GM21619 (cell line): Measurements from ENCODE around the gene ATP23.

ENCODE experiments used
- ATAC-seq: cut with Tn5 transposase; IDR thresholded peaks from one replicate; pipeline ENCODE4 v1.9.1; 2021; ENCODE audit not compliant: unreplicated experiment

Gene ATP23

DNA sequence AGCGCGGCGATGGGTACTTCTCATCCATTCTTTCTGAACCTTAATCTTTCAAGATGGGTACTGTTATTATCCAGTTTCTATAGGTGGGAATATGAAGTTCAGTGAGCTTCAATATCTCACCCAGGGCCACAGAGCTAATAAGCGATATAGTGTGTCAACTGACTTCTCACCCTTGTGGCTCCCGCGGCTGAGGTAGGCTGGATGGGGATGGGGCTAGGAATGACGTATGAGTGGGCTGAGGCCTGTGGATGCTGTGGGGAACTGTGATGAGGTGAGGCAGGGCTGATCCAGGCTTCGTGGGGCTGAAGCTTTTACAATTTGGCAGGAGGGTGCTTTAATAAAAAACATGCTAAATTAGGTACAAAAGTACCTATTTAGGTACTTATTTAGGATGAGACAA is 32.9 kb upstream of the ATP23 start:
- no peak for ATAC-seq

DNA sequence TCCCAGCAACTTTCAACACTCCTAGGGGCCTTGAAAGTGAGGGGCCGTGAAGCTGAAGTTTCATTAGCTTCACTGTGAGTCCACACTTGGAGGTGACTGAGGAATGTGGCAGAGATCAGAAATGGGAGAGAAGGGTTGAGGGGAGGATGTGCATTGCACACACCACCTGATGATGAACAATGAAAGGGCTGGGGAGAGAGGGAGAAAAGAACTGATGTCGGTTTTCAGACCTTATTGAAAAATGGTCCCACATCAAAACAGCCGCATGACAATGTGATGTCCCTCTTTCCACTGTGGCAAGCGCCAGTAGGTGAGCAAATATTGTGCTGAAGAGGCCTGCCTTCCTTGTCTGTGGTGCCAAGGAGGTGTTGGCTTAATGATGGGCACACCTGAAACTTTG is 32.3 kb upstream of the ATP23 start:
- ATAC-seq = no peak

DNA sequence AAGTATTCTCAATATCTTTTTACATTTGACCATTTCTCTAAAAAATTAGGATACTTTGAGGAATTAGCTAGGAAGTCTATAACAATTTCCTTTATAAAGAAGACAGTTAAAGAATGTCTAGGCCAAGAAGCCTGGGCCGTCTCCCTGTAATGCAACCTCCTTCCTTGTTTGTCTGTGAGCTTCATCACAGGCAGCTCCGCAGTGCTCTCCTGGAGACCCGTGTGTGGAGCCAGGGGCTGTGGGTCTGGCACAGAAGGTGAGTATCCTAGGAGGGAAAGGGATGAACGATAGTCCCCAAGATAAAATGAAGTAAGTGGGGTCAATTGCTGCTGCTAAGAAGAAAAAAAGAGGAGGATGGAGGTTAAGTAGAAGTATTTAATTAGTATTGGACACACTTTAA is 31.8 kb upstream of the ATP23 start:
- no peak for ATAC-seq

DNA sequence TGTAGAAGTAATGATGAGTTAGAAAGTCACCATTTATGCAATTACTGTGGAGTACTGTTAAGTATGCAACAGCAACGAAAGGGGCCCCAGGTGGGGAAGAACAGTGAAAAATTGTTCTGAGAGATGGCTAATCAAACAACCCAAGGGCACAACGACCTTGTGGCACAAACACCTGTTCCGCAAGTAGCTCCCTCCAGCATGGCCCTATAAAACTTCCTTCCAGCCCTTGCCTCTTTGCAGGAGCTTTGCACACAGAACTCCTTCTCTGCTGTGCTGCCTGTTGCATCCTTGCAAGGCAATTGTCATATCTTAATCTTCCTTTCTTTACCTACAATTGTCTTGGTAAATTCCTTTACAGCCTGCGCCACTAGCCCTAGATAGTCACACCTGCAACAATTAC is 23.2 kb upstream of the ATP23 start:
- ATAC-seq = no peak

DNA sequence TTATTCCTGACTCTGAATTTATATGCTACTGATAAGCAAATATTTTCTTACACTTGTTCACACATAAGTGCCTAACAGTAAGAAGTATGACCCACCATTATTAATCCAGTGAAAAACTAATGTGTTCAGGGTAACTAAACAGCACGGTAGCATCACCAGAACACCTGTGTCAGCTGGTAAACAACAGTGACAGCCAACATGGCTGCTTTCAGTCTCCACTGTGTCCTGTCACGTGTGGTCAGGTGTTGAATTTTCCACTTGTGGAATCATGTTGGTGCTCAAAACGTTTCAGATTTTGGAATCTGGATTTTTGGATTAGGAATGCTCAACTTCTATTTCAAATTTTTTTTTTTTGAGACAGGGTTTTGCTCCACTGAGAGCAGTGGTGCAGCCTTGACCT is 14.3 kb upstream of the ATP23 start:
- no peak for ATAC-seq

DNA sequence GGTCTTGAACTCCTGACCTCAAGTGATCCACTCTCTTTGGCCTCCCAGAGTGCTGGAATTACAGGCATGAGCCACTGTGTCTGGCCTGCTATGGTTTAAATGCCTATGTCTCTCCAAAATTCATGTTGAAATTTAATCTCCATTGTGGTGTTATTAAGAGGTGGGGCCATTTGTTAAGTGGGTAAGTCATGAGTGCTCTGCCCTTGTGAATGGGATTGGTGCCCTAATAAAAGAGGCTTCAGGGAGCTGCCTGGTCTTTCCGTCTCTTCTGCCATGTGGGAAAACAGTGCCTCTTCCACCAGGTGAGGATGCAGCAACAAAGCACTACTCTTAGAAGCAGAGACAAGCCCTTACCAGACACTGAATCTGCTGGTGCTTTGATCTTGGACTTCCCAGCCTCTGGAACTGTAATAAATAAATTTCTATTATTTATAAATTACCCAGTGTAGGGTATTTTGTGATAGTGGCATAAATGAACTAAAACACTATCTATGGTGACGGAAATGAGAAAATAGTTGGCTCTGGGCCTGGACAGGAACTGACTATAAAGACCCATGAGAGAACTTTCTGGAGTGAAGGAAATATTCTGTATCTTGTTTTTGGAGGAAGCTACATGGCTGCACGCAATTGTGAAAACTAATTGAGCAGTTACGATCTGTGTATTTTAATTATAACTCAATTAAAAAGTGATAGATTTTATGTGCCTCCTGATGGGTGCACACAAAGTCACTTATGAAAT is 12.1 kb upstream of the ATP23 start:
- ATAC-seq = no peak

DNA sequence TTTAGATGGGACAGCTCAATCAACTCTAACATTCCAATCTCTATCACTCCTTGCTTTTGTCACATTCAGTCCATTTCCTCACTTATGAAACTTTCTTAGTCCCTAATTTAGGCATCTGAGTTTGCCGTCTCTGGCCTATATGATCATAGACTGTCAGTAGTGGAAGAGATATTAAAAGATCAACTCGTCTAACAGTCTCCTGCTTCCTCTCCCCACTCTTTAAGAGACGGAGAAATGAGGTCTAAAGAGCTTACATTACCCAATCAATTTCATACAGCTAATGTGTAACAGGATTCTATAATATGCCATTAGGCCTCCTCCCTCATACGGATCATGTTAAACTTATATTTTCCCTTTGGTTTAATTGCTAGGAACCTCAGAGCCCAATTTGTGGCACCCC is 6.5 kb upstream of the ATP23 start:
- no peak for ATAC-seq

DNA sequence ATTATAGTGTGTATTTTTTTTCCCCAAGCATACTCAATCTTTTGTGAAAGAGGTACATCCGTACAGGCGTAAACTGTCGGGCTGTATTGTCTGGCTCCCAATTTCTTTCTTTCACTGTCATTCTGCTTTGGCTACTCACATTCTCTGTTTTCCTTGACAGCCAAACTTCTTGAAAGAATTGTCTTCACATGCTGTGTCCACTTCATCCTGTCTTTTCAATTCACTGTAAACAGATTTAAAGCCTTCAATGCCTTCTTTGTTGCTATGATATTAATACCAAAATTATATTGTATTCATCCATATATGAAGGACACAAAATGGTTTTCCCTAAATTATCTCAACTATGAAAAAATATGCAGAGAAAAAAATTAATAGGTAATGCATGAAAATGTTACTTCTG is 6.0 kb upstream of the ATP23 start:
- no peak for ATAC-seq

DNA sequence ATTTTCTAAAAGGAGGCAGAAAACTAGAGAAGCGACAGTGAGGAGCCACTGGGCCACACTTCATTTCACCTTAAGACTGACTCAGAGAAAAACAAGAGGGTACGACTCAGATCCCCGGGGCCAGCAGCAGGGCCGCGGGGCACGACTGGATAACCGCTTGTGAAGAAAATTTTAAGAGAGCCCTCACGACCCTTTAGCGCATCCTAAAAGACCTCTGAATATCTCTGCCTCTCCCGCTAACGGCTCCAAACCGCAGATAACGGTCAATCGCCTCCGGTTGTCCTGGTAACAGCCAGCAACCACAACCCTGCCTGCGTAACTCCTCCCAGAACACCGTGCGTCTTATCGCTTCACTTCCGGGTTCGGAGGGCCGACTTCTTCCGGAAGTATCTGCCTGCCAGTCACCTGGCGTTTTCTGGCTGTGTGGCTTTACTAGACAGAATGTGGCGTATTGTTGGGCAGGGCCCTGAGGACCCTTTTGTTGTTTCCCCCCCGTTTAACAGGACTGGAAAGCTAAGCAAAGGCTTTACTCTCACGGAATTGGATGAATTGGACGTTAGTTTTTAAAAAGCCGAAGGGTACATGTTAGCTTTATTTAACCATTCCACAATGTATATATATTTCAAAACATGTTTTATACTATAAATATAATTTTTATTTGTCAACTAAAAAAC is 5.4 kb upstream of the ATP23 start:
- peak; percentile 99 for ATAC-seq

DNA sequence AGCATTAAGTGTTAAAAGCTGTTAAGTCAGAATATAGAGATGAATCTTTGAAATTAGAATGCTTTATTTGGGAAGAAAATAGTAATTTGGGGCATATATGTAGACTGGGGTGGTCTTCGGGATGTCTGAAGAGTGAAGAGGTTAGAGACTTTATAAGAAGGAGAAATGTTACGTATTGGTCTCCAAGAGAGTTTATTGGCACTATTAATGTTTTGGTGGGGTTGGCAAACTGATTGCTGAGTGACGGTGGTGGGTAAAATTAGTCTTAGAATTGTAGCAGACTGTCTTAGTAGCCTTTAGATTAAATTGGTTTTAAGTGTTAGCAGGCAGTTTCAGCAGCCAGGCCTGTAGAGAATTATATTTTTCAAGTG is 4.9 kb upstream of the ATP23 start:
- ATAC-seq = no peak

DNA sequence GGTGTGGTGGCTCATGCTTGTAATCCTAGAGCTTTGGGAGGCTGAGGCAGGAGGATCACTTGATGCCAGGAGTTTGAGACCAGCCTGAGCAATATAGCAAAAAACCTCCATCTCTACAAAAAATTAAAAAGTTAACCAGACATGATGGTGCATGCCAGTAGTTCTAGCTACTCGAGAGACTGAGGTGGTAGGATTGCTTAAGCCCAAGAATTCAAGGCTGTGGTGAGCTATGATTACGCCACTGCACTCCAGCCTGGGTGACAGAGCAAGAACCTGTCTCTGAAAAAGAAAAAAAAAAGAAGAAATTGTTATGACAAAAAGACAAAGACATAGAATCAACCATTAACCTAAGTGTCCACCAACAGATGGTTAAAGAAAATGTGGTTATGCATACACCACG is 2.1 kb upstream of the ATP23 start:
- no peak for ATAC-seq

DNA sequence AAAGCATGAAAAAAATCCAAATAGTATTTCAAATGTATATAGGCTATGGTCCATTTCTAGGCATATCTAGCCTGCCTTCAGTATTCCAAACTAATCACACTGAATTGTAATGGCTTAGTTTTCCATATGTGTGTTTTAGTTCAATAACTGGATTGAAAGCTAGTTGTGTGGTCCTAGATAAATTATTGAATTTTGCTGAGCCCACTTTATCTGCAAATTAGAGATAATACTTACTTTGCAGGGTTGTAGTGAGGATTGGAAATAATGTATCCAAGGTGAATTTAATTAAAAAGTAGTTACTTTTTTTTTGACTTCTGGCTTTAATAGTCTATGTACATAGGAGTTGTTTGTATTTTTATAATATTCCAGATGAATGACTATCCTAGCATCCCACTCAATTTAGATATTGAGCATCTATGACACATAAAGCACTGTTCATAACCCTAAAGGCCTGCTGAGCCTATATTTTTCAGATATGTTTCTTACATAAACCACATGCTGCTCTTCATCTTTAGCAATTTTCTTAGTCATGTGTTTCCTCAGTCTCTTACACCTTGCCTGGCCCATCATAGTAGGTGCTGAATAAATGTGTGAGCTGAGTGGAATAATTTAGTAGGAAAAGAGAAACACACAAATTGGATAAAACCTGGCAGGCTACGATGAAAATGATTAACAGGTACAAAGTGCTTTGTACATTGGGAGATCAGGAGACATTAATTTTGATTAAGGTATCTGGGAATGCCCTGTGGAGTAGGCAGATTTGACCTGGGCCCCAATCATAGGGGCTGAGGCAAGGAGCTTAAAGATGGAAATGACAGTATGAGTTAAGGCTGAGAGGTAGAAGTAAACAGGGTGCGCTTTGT is 1.1 kb upstream of the ATP23 start:
- ATAC-seq = no peak

DNA sequence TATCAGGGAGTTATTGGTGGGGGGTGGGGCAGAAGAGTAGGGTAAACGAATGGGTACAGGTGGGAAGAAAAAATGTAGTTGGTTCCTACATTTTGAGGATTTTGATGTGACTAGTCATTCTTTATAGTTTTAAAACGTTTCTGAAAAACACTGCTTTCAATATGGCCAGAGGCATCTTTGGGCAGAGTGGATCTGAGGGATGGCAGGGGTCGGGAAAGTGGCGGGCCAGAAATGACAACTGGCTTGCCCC is 527 bp upstream of the ATP23 start:
- no peak for ATAC-seq

DNA sequence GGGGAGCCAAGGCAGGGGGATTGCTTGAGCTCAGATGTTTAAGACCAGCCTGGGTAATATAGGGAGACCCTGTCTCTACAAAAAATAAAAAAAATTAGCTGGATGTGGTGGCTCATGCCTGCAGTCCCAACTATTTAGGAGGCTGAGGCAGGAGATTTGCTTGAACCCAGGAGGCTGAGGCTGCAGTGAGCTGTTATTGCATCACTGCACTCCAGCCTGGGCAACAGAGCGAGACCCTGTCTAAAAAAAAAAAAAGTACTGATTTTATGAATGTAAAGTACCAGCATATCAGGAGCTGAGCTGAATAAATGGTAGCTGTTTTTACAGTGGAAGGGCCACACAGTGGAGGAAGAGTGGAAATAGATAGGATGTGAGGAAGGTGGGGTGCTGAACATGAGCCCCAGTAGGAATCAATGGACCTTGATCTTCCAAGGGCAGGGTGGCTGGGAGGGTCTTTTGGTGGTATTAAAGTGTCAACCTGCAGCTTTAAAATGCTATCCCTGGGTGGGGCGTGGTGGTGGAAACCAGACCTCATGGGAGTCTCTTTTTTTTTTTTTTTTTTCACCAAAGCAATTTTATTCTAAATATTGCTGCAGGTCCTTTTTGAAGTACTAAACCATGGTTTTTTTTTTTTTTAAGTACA is 2.2 kb downstream of the ATP23 start:
- no peak for ATAC-seq

DNA sequence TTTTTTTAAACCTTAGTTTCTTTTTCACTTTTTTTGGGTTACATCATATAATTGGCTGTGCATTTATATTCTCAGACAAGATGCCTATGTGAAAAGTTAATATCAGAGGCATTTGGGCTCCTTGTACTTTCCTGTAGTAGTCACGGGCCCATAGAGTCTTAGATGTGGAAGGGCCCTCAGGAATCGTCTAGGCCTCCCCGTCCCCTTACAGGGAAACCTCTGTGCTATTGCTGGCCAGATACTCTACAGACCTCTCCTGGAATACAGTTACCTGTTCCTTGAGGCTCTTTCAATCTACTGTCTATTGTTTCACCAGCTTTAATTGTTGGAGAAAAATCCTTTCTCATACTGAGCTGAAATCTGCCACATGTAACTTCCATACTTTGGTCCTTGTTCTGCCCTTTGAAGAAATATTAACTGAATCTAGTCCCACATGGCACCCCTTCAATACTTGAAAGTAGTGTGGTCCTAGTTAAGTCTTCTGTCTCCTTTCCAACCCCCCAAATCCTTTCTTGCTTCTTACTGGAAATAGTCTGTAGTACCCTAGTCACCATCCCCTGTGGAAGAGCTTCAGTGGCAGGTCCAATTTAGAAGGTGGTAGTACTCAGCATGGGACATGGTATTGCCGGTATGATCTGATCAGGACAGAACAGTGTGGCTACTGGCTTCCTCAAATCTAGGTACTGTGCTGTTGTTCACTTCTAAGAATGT is 3.1 kb downstream of the ATP23 start:
- ATAC-seq = no peak

DNA sequence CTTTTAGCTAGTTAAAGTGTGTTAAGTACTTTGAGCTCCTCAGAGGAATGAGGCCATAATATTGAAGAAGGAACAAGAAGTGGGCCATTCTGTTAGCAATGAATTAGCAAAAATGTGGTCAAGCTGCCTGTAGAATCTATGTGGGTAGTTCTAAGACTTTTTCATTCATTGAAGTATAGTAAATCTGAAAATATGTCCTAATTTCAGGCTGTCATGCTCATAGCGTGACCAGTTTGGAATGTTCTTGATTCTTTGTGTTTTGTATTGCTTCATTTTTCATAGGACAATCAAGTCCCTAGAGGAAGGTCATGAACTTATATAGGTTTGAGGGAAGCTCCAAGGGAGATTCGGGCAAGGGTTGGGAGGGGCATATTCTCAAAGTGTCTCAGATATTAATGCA is 11.4 kb downstream of the ATP23 start:
- no peak for ATAC-seq

DNA sequence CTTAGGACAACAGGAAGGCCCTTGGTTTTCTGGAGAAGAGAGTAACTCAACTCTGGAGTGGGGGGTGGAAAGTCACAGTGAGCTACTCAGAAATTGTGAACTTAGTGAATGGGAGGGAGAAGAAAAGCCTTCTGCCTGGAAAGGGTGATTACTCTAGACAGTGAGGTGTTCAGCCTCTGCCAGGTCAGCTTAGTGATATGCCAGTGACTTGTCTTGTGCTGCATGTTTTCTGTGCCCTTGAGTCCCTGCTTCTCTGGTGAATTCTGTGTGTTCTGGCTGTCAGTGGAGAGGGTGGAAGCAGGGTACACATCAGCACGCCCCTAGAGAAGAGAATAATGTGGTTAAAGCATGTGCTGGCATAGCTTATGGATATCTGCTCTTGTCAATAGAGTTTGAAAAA is 13.4 kb downstream of the ATP23 start:
- ATAC-seq = no peak

DNA sequence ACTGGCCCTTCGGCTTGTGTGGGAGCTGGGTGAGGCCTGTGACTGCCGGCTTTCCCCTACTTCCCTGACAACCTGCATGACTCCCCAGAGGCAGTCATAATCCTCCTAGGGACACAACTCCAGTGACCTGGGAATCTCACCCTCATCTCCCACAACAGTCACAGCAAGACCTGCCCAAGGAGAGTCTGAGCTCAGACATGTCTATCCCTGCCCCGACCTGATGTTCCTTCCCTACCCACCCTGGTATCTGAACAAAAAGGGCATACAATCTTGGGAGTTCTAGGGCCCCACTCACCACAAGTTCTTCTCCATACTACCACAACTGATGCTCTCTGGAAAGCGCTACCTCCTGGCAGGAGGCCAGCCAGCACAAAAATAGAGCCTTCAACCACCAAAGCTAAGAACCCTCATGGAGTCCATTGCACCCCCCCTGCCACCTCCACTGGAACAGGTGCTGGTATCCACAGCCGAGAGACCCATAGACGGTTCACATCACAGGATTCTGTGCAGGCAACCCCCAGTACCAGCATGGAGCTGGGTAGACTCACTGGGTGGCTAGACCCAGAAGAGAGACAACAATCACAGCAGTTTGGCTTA is 16.8 kb downstream of the ATP23 start:
- ATAC-seq = no peak

DNA sequence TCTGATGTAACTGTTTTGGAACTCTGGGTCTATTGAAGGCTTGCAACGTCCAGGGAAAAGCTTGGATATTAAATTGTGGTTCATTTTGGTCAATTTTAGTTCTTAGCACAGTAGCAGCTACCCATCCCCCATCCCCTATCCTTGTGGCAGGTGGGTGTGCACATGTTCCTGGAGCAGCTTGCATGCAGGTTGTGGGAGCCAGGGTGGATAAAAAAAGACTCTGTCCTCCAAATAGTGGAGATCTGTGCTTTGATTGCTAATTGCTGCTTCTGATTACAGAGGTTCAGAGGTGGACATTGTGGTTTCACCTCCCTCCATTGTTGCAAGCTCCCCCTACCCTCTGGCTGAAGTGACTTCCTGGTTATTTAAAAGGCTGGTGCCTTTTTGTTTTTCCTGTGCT is 23.1 kb downstream of the ATP23 start:
- ATAC-seq = no peak

DNA sequence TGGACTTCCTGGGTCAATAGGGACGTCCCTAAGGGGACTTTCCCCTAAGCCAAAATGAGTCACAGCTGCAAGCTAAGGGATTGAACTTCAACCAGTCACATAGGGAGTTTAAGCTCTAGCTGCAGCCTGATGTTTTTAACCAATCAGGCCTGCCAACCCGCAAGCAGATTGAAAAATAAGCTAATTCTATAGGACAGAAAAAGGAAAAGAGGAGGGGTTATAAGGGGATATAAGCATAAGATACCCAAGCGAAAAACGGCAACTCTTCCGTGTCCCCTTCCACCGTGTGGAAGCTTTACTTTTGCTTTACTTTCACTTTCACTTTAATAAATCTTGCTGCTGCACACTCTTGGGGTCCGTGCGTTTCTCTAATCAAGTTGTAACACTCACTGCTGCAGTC is 24.4 kb downstream of the ATP23 start:
- ATAC-seq = no peak

DNA sequence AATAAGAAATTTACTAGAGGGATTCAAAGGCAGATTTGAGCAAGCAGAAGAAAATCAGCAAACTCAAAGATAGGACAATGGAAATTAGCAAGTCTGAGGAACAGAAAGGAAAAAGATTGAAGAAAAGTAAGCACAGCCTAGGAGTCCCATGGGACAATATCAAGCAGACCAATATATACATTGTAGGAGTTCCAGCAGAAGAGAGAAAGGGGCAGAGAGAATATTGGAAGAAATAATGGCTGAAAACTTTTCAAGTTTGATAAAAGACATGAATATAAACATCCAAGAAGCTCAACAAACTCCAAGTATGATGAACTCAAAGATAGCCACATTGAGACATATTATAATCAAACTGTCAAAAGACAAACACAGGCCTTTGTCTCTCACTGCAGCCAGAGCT is 25.2 kb downstream of the ATP23 start:
- ATAC-seq = no peak
